Stimulated activated CD4-positive, alpha-beta T cell treated with anti-CD3 and anti-CD28 coated beads, Interleukin-15, amount 100 ng/mL, for 48 hours (primary cell): Measurements from ENCODE around the gene SLC22A7.
"Not testable (repeated sequence)": the region's sequence is repeated elsewhere in the genome, so short reads cannot be mapped to it uniquely, and the experiment has no call there.

Experiments used
- DNase-seq, 2 donors: peaks; one replicate each; pipeline ENCODE4 v3.0.0-alpha.2; 2020; ENCODE audit warnings: low read depth in 2 of 2

Gene SLC22A7

GRCh38 chr6:43339168-43339567, 41.1 kb downstream of the SLC22A7 start:
- no peak for DNase-seq

DNA sequence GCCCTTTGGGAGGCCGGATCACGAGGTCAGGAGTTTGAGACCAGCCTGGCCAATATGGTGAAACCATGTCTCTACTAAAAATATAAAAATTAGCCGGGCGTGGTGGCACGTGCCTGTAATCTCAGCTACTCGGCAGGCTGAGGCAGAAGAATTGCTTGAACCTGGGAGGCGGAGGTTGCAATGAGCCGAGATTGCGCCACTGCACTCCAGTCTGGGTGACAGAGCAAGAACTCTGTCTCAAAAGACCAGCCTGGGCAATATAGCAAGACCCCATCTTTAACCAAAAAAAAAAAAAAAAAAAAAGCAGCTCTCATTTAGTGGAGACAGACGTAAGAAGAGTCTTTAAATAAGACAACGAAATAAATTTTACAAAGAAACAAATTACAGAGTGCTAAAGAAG, 48.2 kb downstream of the SLC22A7 start:
- DNase-seq: not testable (repeated sequence)

GRCh38 chr6:43347021-43347420, 49.0 kb downstream of the SLC22A7 start:
- DNase-seq: no peak

- no peak for DNase-seq
Measured at GRCh38 chr6:43347444-43347843, 49.4 kb downstream of the SLC22A7 start.

GRCh38 chr6:43351951-43352350, 53.9 kb downstream of the SLC22A7 start:
- not testable (repeated sequence) for DNase-seq
